Activated CD4-positive, alpha-beta T cell treated with anti-CD3 and anti-CD28 coated beads, Interleukin-2, amount 50 U/mL, for 24 hours (primary cell): ENCODE measurements around the gene LARGE1.

Experiments used
- DNase-seq, 2 donors: peaks; one replicate each; pipeline ENCODE4 v3.0.0-alpha.2; 2020; ENCODE audit warnings: low read depth in 1 of 2, low spot score in 1 of 2

LARGE1 gene

GRCh38 chr22:33920197-33920540 lies at the start of gene LARGE1:
TSS of gene LARGE1 (minus strand) at chr22:33920476.
- DNase-seq, result no peak

DNA sequence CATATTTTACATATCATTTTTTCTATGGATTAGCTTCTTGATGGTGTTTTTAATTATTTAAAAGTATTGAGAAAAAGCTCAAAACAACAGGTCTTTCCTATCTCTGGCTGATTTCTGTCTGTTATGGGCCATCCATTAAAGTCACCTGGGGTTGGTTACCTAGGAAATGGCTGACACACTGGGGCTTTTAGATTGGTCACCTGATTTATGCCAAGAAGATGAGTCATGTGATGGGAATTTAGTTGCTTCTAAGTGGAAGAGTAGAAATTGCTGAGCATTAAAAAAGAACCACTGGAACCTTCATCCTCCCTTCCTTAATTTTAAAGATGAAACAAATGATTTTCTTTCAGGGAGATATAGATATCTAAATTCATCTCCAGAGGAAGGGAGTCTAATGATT lies 48.8 kb upstream of the LARGE1 start:
- DNase-seq, result no peak

- no peak for DNase-seq
Observed at GRCh38 chr22:33964121-33964520, 43.8 kb upstream of the LARGE1 start.

DNA sequence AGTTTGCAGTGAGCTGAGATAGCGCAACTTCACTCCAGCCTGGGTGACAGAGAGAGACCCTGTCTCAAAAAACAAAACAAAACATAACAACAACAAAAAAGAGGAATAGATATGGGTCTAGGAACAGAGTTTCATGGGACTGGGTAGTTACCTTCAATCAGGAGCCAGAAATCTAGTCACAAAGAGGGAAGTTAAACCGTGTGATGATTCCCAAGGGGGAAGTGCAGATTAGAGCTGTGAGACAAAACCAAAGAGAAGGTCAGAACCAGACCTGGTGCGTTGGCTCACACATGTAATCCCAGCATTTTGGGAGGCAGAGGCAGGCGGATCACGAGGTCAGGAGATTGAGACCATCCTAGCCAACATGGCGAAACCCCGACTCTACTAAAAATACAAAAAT lies 42.1 kb upstream of the LARGE1 start:
- DNase-seq, result no peak

DNA sequence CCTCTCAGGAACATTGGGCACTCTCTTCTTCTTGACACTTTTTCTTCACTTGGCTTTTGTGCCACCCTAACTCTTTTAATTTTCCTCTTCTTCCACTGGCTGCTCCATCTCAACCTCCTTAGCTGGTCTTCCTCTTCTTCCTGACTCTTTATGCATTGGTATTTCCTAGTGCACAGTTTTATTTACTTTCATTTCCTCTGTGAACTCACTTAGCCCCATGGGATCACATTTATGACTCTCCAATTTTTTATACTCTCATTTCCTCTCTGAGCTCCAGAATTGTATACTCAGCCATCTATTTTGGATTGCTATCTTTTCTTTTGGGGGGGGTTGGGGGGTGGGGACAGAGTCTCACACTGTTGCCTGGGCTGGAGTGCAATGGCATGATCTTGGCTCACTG lies 38.5 kb upstream of the LARGE1 start:
- no peak for DNase-seq

- no peak for DNase-seq
Observed at GRCh38 chr22:33957086-33957485, 36.8 kb upstream of the LARGE1 start.

DNA sequence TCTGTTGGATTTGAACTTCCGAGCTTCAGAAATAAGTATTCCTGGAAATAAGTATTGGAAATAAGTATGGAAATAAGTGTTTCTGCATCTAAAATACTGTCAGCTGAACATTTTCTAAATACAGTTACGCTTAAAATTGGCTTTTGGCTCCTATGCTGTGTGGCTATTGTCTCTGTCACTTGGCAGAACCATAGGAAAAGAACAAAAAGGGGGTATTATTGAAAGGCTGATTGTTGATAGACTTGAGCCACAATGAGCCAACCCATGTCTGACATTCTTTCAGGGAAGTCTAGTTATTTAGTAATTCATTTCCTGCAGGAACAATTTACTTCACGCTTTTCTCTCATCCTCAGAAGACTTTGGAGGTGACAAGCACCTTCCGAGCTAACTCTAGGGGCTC lies 32.5 kb upstream of the LARGE1 start:
- no peak for DNase-seq

GRCh38 chr22:33940741-33941140 lies 20.5 kb upstream of the LARGE1 start:
- DNase-seq, result no peak

- DNase-seq, result no peak
Observed at GRCh38 chr22:33932997-33933396, 12.7 kb upstream of the LARGE1 start.

DNA sequence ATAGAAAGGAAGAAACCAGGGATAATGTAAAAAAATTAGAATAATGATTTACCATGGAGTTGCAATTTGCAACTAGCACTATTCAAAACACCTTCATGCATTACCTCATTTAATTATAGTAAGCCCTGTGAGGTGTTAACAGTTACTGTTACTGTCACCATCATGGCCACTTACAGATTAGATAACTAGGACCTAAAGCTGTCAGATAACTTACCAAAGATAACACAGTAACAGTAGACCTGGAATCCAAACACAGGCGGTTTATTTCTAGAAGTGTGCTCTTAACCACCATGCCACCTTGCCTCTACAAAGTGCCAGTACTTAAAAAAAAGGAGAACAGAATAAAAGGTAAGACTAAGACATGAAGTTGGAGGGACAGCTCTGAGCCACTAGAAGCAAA lies 11.1 kb upstream of the LARGE1 start:
- DNase-seq, result no peak

DNA sequence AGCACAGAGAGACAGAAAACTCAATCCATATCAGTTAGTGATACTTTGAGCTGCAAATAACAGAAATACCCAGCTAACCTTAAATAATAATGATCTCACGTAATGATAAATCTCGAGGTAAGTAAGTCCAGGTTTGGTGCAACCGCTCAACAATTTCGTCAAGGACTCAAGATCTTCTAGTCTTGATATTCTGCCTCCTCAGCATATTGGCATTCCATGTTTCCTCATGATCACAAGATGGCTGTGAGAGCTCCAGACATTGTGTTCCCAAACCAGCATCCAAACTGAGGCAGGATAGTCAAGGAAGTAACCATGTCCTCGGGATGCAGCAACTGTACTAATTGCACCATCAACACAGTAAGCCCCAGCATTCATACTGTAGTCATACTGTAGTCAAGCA lies 7.5 kb upstream of the LARGE1 start:
- DNase-seq, result no peak

DNA sequence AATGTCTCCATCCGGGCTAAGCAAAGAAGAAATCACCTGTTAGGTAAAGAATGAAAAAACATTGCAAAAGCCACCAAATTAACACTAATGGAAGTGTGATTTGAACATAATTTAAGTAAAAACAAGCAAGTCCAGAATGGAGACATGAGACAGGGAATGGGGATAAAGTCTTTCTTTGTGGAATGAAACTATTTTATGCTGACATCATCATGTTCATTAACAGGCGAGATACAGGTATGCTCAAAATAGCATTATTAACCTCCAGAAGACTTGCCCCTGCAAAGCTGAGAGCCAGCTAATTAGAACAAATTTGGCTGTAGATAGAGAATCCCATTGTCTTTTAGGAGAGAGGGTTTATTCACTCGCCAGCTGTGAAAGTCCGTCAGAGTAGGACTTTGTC lies 4.9 kb upstream of the LARGE1 start:
- DNase-seq, result no peak

- DNase-seq, result peak in 1 of 2 donors; percentile 17
Observed at GRCh38 chr22:33923660-33924246, 3.5 kb upstream of the LARGE1 start.

DNA sequence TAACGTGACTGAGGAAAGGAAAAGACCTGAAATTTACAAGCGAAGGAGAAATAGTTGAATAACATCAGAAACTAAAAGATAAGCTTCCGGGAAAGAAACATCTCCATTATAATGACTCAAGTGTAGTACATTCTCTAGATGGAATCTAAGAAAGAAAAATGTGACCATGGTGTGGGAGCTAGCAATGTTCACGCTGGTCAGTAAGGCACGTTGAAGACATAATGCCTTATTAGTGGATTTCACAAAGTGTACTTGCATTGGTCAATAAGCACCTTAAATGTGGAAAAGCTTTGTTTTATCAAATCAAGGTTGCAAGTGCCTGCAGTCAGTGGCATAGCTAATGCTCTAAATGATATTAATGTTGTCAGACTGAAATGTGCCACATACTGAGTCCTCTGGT lies 2.8 kb upstream of the LARGE1 start:
- DNase-seq, result no peak

DNA sequence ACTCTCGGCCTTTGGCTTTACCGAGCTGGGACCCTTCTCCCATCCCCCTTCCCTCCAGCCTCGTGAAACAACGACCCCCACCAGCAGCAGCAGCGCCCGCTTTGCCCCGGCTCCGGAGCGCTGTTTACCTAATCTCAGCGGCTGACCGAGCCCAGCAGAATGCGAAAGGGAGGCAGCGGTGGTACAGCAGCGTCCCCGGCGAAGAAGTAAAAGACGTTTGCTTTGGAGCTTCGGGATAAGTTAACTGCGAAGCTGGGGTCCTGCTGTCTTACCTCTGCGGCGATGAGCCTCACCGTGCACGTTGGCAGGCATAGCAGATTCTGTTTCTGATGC lies 2.0 kb upstream of the LARGE1 start:
- DNase-seq, result no peak

DNA sequence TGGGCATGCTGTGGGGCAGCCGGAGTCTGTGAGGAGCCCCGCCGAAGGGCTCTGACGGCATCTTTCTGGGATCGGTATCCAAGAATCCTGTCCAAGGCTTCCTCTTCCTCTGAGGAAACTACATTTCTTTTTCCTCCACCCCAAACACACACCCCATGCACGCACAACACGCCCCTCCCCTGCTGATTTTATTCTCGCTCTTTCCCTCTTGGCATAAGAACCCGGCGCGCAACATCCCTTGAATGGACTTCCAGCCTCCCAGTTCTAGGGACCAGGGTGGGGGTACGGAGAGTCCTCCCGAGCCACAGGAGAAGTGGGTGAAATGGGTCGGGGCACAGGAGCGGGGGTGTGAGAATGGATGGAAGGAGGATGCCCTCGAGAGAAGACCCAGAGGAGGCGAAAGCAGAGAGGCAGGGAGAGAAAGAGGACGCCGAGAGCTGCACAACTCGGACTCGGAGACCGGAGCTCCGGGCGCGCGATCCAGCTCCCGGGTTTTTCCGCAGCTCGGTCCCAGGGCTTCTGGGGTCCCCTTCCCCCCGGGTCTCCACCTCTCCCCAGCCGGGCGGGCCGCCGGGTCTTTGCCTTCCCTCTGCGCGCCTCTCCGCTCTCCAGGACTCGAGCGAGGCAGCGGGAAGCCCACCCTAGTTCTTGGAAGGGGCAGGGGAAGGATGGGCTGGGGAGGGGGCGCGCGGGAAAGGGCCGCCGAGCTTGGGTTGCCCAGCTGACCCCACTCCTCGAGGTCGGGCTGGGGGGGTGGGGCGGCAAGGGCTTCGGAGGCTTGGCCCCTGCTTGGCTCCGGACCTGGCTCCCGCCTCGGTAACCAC lies 1.5 kb upstream of the LARGE1 start:
- no peak for DNase-seq

DNA sequence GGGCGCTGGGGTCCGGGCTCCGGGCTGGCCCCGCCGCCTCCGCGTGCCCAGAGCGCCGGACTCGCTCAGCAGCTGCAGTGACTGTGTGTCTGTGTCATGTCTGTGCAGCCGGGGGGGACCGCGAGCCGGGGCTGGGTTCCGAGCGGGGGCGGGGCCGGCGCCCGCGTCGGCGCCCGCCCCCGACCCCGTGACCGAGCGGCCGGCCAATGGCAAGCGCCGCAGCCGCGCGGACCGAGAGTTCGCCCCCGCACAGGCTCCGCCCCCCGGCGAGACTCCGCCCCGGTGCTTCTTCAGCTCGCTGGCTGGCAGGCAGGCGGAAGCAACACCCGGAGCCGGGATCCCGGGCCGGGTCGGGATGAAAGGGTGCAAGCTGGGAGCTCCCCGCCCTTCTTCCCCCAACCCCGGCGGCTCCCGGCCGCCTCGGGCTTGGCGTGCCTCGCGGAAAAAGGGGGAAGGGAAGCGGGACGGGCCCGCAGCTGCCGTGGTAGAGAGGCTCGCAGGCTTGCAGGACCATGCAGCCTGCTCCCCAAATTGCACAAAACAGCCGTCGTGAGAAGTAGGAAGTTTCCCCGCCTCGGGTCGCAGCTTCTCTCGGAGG lies 750 bp upstream of the LARGE1 start:
- DNase-seq, result peak; percentile 58 to 85

GRCh38 chr22:33919391-33920196 lies 682 bp downstream of the LARGE1 start:
- no peak for DNase-seq

- no peak for DNase-seq
Observed at GRCh38 chr22:33918676-33919365, 1.5 kb downstream of the LARGE1 start.

GRCh38 chr22:33917744-33918406 lies 2.4 kb downstream of the LARGE1 start:
- no peak for DNase-seq

DNA sequence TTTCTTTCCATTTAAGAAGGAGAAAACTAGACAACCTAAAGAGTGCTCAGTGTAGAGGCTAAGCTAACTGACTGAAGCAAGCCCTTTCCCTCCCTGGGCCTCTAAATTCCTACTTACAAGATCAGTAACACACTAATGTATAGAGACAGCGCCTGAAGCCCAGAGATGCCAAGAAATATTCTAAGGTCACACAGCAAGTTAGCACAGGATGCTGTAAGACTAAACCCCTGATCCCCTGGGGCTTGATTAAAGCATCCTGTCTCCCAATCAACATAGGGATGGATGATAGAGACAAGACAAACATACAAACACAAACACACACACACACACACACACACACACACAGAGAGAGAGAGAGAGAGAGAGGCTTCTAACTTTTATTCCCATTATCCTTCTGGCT lies 5.6 kb downstream of the LARGE1 start:
- no peak for DNase-seq
